Activated CD4-positive, alpha-beta T cell treated with anti-CD3 and anti-CD28 coated beads, Interleukin-2, amount 10 ng/mL, durations not matched to agents 7 days and 5 days (primary cell): ENCODE data around the gene PPP4R4. TPM values are rescaled to one million over a fixed set of nuclear protein-coding genes. Genes with fewer than 3 reads are reported as not detected.
A peak's percentile ranks its signal among the peaks of the same experiment; 100 is the strongest.

Experiments used
- CTCF ChIA-PET: fragments of 350-600 bp; sonication (Branson Sonifier 250); formaldehyde crosslinking; loops from one replicate; lab custom pipeline; 2021; ENCODE audit warnings: antibody characterized with exemption; lab: Charles Lee
- POLR2A ChIA-PET: fragments of 350-600 bp; sonication (Branson Sonifier 250); formaldehyde crosslinking; loops from one replicate; lab custom pipeline; 2021; ENCODE audit warnings: antibody characterized with exemption; lab: Charles Lee
- DNase-seq: peaks from one replicate; pipeline ENCODE4 v3.0.0-alpha.2; 2020
- H3K27ac Mint-ChIP-seq: one replicate; pipeline ENCODE4 v1.8.0; 2021; ENCODE audit warnings: mild to moderate bottlenecking, moderate library complexity, mixed read lengths
- H3K27me3 Mint-ChIP-seq: one replicate; pipeline ENCODE4 v1.8.0; 2021; ENCODE audit warnings: mixed read lengths
- H3K36me3 Mint-ChIP-seq: one replicate; pipeline ENCODE4 v1.8.0; 2021; ENCODE audit warnings: low read depth, mixed read lengths
- H3K4me1 Mint-ChIP-seq: one replicate; pipeline ENCODE4 v1.8.0; 2021; ENCODE audit warnings: mixed read lengths
- H3K4me3 Mint-ChIP-seq: one replicate; pipeline ENCODE4 v1.8.0; 2021; ENCODE audit warnings: mild to moderate bottlenecking, moderate library complexity, mixed read lengths
- H3K9me3 Mint-ChIP-seq: one replicate; pipeline ENCODE4 v1.8.0; 2021; ENCODE audit warnings: mixed read lengths
- total RNA-seq, 2 experiments: library from RNA; stranded (reverse); gene quantifications; one replicate each; pipeline ENCODE4 v1.2.3, GENCODE V29; 2021

Gene PPP4R4, protein sequence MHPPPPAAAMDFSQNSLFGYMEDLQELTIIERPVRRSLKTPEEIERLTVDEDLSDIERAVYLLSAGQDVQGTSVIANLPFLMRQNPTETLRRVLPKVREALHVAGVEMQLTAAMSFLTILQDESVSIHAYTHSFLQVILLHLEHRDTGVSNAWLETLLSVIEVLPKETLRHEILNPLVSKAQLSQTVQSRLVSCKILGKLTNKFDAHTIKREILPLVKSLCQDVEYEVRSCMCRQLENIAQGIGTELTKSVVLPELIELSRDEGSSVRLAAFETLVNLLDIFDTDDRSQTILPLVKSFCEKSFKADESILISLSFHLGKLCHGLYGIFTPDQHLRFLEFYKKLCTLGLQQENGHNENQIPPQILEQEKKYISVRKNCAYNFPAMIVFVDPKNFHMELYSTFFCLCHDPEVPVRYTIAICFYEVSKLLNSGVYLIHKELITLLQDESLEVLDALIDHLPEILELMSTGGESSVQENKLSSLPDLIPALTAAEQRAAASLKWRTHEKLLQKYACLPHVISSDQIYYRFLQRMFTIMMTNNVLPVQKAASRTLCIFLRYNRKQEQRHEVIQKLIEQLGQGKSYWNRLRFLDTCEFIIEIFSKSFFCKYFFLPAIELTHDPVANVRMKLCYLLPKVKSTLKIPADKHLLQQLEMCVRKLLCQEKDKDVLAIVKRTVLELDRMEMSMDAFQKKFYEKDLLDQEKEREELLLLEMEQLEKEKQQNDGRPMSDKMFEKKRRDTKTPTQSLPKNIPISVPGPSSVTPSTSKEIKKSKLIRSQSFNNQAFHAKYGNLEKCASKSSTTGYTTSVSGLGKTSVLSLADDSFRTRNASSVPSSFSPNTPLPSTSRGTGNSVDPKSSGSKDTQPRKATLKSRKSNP
- 1 to 10 TPM; 3.0 to 3.7 TPM for total RNA-seq

DNA sequence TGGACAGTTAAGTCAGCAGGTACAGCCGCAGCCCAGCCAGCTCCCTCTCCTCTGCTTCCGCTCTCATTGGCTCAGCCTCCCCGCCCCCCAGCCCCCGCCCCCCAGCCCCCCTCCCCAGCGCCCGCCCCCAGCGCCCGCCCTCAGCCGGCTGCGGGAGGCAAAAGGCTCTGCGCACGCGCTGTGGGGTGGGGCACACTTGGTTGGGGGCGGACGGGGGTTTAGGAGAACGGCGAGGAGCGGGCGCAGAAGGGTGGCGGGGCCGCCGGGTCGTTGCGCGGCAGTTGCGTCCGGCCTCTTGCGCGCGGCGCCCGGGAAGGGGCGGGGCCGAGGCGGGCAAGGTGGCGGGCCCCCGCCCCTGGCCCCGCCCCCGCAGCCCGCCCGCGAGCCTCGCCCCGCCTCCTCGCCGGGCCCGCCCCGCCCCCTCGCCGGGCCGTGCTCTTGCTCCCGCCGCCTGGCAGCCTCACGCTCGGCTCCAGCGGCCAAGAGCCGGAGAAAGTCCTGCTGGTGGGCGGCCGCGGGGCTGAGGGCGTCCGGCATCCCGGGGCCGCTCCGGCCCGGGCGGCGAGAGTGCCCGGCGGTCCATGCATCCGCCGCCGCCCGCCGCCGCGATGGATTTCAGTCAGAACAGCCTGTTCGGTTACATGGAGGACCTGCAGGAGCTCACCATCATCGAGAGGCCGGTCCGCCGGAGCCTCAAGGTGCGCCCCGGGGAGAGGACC is at the start of gene PPP4R4:
Gene PPP4R4 (plus strand): TSS at position 438 of the 719 bp plus-strand sequence. CDS start 144 bp downstream, at position 582.
- POLR2A ChIA-PET = interaction anchor here (0.6 kb wide), 1 partner anchor 13 kb away, joined by 8 read pairs; no protein-coding TSS in a partner anchor

DNA sequence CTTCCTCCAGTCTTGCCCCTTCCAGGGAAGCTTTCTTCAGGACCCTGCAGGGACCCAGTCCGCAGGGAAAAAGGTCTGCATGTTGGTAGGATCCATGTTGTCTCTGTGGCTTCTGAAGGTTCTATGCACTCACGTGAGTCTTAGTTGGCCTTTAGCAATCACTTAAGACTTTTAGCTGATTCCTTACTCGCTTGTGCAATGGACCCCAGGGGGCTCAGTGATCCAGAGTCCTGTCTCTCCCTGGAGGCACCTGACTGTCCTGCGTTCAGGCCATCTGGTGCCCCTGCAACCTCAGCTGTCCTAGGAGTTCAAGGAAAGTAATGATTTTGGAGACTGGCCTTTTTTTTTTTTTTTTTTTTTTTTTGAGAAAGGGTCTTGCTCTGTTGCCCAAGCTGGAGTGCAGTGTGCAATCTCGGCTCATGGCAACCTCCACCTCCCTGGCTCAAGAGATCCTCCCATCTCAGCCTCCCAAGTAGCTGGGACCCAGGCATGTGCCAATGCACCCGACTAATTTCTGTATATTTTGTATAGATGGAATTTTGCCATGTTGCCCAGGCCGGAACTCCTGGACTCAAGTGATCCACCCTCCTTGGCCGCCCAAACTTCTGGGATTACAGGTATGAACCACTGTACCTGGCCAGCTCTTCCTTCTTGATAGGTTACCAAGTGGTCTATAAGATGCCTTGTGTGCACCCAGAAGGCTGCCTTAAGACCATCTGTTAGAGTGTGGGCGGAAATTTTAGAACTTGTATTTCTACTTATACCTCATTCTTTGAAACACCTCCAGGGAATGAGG is 49.3 kb upstream of the PPP4R4 start:
- Mint-ChIP-seq H3K4me1 (peaks cover 20% of the 10 kb centered on the region), H3K36me3 (no peaks in the 10 kb centered on the region), H3K4me3 (no peak overlapping the region), H3K9me3 (peaks cover 9% of the 10 kb centered on the region), H3K27me3 (no peaks in the 10 kb centered on the region), H3K27ac (no peak overlapping the region)
- ChIA-PET CTCF (interaction anchor here (0.8 to 1.8 kb wide), 3 partner anchors 12 to 185 kb away, joined by 3 to 8 read pairs (median 3); no protein-coding TSS in a partner anchor), POLR2A (no interaction called here)
- DNase-seq = no peak

More for the DNA sequence above, at the start of gene PPP4R4:
- H3K36me3 Mint-ChIP-seq = no peaks in the 10 kb centered on the region
- CTCF ChIA-PET = interaction anchor here (0.8 to 2.3 kb wide), 5 partner anchors 31 to 234 kb away, joined by 3 to 7 read pairs (median 4); no protein-coding TSS in a partner anchor
- peaks cover 64% of the 10 kb centered on the region for H3K27me3 Mint-ChIP-seq
- peak within 1 kb of the TSS; percentile 89 for H3K27ac Mint-ChIP-seq
- H3K4me1 Mint-ChIP-seq = peaks cover 31% of the 10 kb centered on the region
- peak within 1 kb of the TSS; percentile 78 for H3K4me3 Mint-ChIP-seq
- DNase-seq = peak; percentile 93
- H3K9me3 Mint-ChIP-seq = no peaks in the 10 kb centered on the region

DNA sequence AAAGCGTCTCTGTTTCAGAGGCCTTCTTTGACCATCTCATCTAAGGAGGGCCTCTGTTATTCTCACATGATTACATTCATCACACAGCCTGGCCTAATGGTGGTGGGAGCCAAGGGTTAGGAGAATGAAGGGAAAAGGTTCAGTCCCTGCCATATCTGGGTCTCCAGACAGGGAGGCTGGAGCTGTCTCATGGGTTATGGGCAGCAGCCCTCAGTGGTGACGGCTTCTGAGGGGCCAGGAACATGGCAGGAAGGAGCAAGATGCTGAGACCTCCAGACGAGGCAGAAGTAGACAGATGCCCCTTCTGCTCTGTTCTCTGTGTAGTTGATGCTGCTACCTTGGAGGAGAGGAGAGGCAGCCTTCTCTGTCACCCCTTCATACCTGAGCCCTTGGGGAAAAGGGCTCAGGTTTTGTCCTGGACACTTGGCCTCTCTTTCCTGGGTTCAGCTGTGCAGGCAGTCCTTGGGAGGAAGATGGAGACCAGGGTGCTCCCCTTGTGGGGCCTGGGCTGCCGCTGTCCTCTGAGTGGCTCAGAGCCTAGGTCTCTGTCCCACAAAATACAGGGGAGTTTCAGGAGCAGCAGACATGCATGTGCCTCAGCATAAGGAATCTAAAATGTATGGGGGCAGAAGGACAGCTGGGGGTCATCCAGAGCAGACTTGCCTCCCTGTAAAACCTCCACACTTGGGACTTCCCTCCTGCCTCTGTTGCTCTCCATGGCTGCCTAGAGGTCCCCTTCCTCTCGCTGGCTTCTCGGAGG is 48.3 kb upstream of the PPP4R4 start:
- Mint-ChIP-seq H3K27me3 (peaks cover 3% of the 10 kb centered on the region), H3K4me1 (peaks cover 27% of the 10 kb centered on the region), H3K36me3 (no peaks in the 10 kb centered on the region), H3K27ac (no peak overlapping the region), H3K4me3 (no peak overlapping the region), H3K9me3 (peaks cover 1% of the 10 kb centered on the region)
- ChIA-PET CTCF (interaction anchor here (0.6 to 1.8 kb wide), 4 partner anchors 10 to 186 kb away, joined by 3 to 8 read pairs (median 3); no protein-coding TSS in a partner anchor), POLR2A (no interaction called here)
- DNase-seq = no peak

DNA sequence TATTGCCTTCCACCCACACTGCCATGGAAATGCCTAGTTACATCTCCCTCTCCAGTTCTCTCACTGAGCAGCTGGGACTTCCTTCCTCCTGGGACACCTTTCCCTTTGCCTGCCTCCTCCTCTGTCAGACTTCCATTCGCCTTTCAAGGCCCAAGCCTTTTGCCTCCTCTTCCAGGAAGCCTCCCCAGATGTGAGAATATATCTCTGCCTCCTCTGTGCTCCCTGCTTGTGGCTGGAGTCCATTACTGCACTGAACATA is 47.8 kb upstream of the PPP4R4 start:
- ChIA-PET POLR2A (no interaction called here), CTCF (interaction anchor here (0.6 to 1.5 kb wide), 3 partner anchors 10 to 14 kb away, joined by 3 read pairs; no protein-coding TSS in a partner anchor)
- H3K36me3 Mint-ChIP-seq = no peaks in the 10 kb centered on the region
- H3K4me1 Mint-ChIP-seq = peaks cover 27% of the 10 kb centered on the region
- DNase-seq = no peak
- H3K27me3 Mint-ChIP-seq = peaks cover 7% of the 10 kb centered on the region
- H3K4me3 Mint-ChIP-seq = no peak overlapping the region
- no peak overlapping the region for H3K27ac Mint-ChIP-seq
- H3K9me3 Mint-ChIP-seq = no peaks in the 10 kb centered on the region

DNA sequence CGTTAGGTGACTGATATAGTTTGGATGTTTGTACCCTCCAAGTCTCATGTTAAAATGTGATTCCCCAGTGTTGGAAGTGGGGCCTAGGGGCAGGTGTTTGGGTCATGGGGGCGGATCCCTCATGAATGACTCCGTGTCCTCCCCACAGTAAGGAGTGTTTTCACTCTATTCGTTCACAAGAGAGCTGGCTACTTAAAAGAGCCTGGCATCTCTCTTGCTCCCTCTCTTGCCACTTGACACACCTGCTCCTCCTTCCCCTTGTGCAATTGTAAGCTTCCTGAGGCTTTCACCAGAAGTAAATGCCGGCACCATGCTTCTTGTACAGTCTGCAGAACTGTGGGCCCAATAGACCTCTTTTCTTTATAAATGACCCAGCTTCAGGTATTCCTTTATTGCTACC is 47.3 kb upstream of the PPP4R4 start:
- Mint-ChIP-seq H3K27me3 (peaks cover 7% of the 10 kb centered on the region), H3K9me3 (no peaks in the 10 kb centered on the region), H3K4me3 (no peak overlapping the region), H3K27ac (no peak overlapping the region), H3K36me3 (no peaks in the 10 kb centered on the region), H3K4me1 (peaks cover 27% of the 10 kb centered on the region)
- ChIA-PET POLR2A (no interaction called here), CTCF (interaction anchor here (1.0 kb wide), 1 partner anchor 14 kb away, joined by 3 read pairs; no protein-coding TSS in a partner anchor)
- no peak for DNase-seq

DNA sequence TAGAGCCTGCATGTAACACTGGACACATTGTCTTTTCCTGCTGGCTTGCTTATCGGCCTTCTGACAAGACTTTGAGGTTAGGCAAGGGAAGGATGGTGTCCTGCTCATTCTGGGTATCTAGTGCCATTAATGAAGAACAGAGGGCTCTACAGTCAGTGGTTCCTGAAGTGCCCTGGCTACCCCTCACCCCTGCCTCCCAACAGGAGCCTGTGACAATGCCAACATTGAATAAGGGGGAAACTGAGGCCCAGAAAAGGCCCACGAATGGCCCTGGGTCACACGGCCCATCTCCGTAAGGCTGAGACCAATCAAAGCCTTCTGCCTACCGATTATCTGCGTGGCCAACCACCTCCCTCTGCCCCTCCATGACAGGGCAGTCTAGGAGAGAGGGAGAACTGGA is 46.8 kb upstream of the PPP4R4 start:
- H3K9me3 Mint-ChIP-seq = no peaks in the 10 kb centered on the region
- ChIA-PET CTCF (interaction anchor here (0.6 kb wide), 1 partner anchor 92 kb away, joined by 4 read pairs; no protein-coding TSS in a partner anchor), POLR2A (no interaction called here)
- H3K4me1 Mint-ChIP-seq = peaks cover 30% of the 10 kb centered on the region
- no peaks in the 10 kb centered on the region for H3K36me3 Mint-ChIP-seq
- H3K4me3 Mint-ChIP-seq = no peak overlapping the region
- DNase-seq = no peak
- H3K27ac Mint-ChIP-seq = no peak overlapping the region
- H3K27me3 Mint-ChIP-seq = peaks cover 11% of the 10 kb centered on the region

DNA sequence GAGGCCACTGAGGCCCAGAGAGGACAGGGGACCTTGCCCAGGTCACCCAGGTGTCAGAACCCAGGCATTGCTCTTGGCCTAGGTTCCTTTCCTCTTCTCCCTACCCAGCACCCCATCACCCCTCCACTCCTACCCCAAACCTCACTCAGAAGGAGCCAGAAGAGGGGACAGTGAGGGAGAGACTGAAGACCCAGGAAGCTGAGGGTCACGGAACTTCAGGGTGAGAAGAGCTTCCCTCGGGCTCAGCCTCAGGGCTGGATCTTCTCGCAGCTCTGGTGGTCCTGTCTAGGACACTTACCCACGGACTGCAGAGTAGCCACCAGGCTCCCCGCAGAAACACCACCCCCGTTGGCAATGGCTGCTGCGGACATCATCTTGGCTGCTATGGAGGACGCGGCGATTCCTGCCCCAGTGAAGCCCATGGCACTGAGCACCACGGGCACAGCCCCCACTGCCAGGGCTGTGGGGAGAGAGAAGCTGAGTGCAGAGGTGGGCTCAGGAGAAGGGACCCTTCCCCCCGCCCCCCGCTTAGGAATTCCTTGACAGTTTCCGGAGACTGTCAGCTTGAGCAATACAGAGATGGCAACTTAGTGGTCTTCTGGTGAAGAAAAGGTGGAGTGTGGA is 45.8 kb upstream of the PPP4R4 start:
- Mint-ChIP-seq H3K27me3 (peaks cover 14% of the 10 kb centered on the region), H3K36me3 (no peaks in the 10 kb centered on the region), H3K9me3 (no peaks in the 10 kb centered on the region), H3K4me1 (peaks cover 30% of the 10 kb centered on the region), H3K4me3 (peak overlapping the region; percentile 85), H3K27ac (peak overlapping the region; percentile 94)
- CTCF ChIA-PET = interaction anchor here (0.6 to 1.5 kb wide), 4 partner anchors 8 to 106 kb away, joined by 4 to 9 read pairs (median 5); no protein-coding TSS in a partner anchor
- DNase-seq = no peak
- POLR2A ChIA-PET = no interaction called here

DNA sequence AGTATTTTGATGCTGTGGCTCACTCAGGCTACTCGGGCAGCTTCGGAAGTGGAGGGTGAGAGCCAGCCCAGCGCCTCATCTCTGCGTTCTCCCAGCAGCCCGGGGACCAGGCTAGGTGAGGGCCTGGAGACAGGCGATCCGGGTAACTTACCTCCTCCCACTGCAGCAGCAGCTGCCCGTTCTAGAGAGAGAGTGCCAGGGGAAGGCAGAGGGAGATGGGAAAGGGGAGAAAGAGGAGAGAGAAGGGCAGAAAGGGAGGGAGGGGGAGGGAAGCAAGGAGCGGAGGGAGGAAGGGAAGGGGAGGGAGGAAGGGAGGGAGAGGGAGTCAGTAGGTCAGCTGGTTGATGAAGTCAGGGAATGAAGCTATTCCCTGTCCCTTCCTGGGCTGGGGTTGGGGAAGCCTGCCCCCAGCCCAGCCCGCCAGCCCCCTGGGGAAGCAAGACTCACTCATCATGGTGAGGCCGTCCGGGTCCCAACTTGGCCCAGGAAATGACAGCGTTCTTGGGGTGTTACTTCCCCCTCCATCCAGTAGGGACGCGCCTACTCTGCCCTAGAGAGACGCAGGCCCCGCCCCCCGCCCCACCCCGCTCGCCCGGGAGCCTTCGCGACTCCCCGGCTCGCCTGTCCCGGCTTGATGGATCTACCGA is 44.9 kb upstream of the PPP4R4 start, which contains the start of gene IFI27L2:
Gene IFI27L2 (minus strand): TSS at position 494 of the 647 bp plus-strand sequence. CDS start 40 bp downstream, at position 454.
- no peaks in the 10 kb centered on the region for H3K9me3 Mint-ChIP-seq
- peaks cover 18% of the 10 kb centered on the region for H3K27me3 Mint-ChIP-seq
- peak within 1 kb of the TSS; percentile 85 for H3K4me3 Mint-ChIP-seq
- DNase-seq = peak; percentile 80
- H3K4me1 Mint-ChIP-seq = peaks cover 30% of the 10 kb centered on the region
- ChIA-PET CTCF (interaction anchor here (0.6 to 1.5 kb wide), 6 partner anchors 8 to 107 kb away, joined by 3 to 9 read pairs (median 4); no protein-coding TSS in a partner anchor), POLR2A (no interaction called here)
- no peaks in the 10 kb centered on the region for H3K36me3 Mint-ChIP-seq
- peak within 1 kb of the TSS; percentile 94 for H3K27ac Mint-ChIP-seq

DNA sequence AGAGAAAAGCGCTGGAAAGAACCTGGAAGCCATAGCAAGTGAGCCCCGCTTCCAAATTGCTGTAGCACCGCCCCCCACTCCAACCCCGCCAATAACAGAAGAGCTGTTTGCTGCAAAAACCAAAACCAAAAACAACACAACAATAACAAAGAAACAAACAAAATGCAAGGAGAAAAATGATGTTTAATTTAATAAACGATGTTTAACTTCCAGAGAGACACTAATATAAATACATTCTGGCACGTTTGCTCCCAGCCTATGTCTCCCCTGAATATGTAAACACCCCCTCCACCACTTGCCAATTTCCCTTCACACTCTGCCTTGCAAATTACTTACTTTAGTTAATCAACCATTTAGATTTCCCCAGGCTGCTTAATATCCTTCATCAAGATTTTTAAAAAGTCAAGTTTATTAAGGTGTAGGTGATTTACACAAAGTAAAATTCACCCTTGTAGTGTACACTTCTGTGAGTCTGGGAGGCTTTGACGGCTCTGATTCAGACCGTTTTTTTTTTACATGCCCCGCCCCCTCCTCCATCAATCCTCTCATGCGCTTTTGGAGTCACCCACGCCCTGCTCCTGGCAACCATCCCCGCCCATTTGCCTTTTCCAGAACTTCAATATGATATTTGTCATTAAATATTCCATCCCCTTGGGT is 44.2 kb upstream of the PPP4R4 start:
- H3K9me3 Mint-ChIP-seq = peaks cover under 1% of the 10 kb centered on the region
- CTCF ChIA-PET = interaction anchor here (0.6 to 1.4 kb wide), 4 partner anchors 11 to 93 kb away, joined by 3 to 5 read pairs (median 3); no protein-coding TSS in a partner anchor
- DNase-seq = peak; percentile 37
- peak overlapping the region; percentile 94 for H3K27ac Mint-ChIP-seq
- peaks cover 30% of the 10 kb centered on the region for H3K4me1 Mint-ChIP-seq
- H3K4me3 Mint-ChIP-seq = peak overlapping the region; percentile 85
- no peaks in the 10 kb centered on the region for H3K36me3 Mint-ChIP-seq
- POLR2A ChIA-PET = no interaction called here
- H3K27me3 Mint-ChIP-seq = peaks cover 21% of the 10 kb centered on the region
